GM10248 (cell line): Measurements from ENCODE around the gene CNTN4.

Experiments used
- CTCF ChIA-PET: fragments of 300-600 bp; sonication (Branson Sonifier 250); formaldehyde crosslinking; extraction: SDS; loops from one replicate; lab custom pipeline; 2021; ENCODE audit warnings: antibody characterized with exemption; lab: Yijun Ruan, JAX
- POLR2A ChIA-PET: fragments of 350-650 bp; sonication (Branson Sonifier 250); formaldehyde crosslinking; extraction: SDS; loops from one replicate; lab custom pipeline; 2020; ENCODE audit warnings: antibody characterized with exemption; lab: Yijun Ruan, JAX
- DNase-seq: peaks from one replicate; pipeline ENCODE4 v3.0.0; 2012; ENCODE audit errors: extremely low spot score
- TF ChIP-seq, protein P1 (sequence below): IDR thresholded peaks from 2 replicates; pipeline ENCODE4 v1.5.1; 2012; ENCODE audit warnings: mild to moderate bottlenecking, low read depth; ENCODE audit errors: extremely low read depth, missing control alignments, control extremely low read depth

The CNTN4 gene

DNA sequence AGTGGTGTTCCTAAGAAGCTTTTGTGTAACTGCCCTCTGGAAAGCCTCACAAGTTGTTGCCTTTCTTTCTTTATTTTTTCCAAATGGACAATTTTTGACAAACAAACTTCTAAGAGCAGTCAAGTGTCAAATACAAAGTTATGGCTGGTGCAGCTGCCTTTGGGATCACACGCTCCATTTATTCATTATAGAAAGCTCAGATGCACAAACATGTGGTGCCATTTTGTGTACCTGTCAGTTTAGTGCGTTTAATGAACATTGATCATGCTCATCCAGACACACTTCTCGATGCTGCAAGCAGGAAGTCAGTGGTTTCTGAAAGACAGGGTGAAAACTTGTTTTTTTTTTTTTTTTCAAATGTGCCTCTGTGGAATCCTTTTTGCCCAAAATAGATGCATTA, 324.5 kb downstream of the CNTN4 start:
- TF ChIP-seq, protein P1, sequence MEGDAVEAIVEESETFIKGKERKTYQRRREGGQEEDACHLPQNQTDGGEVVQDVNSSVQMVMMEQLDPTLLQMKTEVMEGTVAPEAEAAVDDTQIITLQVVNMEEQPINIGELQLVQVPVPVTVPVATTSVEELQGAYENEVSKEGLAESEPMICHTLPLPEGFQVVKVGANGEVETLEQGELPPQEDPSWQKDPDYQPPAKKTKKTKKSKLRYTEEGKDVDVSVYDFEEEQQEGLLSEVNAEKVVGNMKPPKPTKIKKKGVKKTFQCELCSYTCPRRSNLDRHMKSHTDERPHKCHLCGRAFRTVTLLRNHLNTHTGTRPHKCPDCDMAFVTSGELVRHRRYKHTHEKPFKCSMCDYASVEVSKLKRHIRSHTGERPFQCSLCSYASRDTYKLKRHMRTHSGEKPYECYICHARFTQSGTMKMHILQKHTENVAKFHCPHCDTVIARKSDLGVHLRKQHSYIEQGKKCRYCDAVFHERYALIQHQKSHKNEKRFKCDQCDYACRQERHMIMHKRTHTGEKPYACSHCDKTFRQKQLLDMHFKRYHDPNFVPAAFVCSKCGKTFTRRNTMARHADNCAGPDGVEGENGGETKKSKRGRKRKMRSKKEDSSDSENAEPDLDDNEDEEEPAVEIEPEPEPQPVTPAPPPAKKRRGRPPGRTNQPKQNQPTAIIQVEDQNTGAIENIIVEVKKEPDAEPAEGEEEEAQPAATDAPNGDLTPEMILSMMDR: no peak
- DNase-seq: no peak
- POLR2A ChIA-PET: no interaction called here
- CTCF ChIA-PET: interaction anchor here (1.4 kb wide), 1 partner anchor 15 kb away, joined by 3 read pairs; no protein-coding TSS in a partner anchor

DNA sequence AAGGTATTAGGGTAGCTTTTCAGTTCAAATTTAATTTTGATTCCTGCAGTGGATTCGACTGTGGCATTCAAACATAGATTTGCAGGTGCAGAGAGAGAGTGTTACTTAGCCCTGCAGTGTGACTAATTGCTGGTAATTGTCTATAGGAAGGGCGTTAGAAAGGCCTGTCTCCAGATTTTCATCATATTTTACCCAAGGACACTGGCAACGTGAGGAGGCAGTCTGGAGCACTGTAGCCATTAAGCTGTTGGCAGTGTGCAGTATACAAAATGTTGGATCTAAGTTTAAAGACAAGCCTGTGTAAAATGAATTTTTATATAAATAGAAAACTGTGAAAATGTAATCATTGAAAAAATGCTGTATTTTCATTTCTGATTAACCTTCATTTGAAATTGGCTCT, 342.9 kb downstream of the CNTN4 start:
- POLR2A ChIA-PET: no interaction called here
- CTCF ChIA-PET: no interaction called here
- TF ChIP-seq, protein P1: no peak
- no peak for DNase-seq

DNA sequence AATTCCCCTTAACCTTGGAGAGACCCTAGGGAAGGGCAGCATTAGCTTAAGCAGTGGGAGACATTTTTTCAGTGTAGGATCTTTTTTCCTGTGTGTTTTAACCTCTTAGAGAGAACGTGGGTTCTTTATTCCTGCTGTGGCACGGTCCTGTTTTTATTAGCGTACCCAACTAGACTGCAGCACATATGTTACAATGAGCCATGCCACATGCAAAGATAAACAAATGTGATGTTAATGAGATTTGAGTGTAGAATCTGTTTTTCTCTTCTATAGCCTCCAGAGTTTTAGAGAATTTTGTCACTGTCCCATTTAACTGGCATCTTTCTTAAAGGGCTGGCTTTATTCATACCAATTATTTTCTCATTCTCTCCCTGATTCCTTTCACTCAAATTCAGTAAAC, 347.5 kb downstream of the CNTN4 start:
- ChIA-PET POLR2A (no interaction called here), CTCF (no interaction called here)
- DNase-seq: no peak
- TF ChIP-seq, protein P1: no peak

DNA sequence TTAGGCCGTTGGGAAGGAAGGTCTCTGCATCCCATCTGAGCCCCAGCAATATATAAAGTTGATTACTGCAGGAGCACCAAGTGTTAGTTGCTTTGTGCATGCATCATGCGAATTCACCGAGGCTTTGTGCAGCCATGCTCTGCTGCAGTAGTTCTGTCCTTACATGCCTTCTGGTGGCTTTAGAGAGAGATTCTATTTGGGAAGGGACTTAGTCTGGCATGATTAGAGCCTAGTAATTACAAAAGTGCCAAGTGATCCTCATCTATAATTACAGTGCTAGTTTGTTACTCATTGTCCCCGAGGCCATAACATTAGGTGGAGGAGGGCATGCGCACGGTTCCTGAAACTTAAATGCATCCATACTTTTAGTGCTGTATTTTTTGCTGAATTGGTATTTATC, 353.6 kb downstream of the CNTN4 start:
- ChIA-PET POLR2A (no interaction called here), CTCF (no interaction called here)
- TF ChIP-seq, protein P1: no peak
- DNase-seq: no peak

DNA sequence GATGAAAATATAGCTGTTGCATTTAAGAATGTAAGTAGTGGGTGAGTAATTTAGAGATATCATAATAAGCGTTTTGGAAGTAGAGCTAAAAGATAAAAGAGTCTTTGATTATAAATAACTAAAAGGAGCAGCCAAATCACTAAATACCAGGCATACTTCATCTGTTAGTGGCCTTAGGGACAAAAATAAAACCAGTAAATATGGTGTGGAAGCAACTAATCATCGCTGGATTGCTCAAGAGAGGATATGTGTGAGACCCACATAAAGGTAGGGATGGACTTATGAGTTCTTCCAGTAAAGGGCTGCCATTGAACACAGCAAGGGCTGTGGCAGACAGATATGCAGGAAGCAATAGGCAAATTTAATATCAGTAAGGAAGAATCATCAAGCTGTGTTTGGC, 356.2 kb downstream of the CNTN4 start:
- no peak for DNase-seq
- POLR2A ChIA-PET: no interaction called here
- CTCF ChIA-PET: interaction anchor here (0.9 kb wide), 1 partner anchor 12 kb away, joined by 3 read pairs; no protein-coding TSS in a partner anchor
- TF ChIP-seq, protein P1: no peak

DNA sequence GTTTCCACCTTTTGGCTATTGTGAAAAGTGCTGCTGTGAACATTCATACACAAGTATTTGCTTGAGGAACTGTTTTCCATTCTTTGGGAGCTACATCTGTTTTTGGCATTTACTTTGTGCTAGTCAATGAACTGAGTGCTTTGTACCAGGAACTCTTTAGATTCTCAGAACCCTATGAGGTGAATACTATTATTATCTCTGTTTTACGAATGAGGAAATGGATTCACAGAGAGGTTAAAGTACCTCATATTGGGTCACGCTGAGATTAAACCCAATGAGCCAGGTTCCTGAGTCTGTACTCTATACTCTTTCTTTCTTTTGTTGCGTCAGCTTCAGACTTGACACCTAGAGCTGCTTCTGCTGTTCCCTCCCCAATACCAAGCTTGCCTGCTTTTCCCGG, 358.1 kb downstream of the CNTN4 start:
- TF ChIP-seq, protein P1: no peak
- ChIA-PET CTCF (interaction anchor here (1.2 kb wide), 1 partner anchor 9 kb away, joined by 3 read pairs; no protein-coding TSS in a partner anchor), POLR2A (no interaction called here)
- DNase-seq: no peak
